HUES48 (cell line): Measurements from ENCODE around the gene CNST.
"Not testable (repeated sequence)": the region's sequence is repeated elsewhere in the genome, so short reads cannot be mapped to it uniquely, and the experiment has no call there.

Experiments used
- H3K27ac ChIP-seq: one replicate; pipeline ENCODE4 v1.7.0; 2013; ENCODE audit warnings: low read depth, low read length, inconsistent platforms
- H3K27me3 ChIP-seq: 2 replicates; pipeline ENCODE4 v1.6.1; 2013; ENCODE audit warnings: mild to moderate bottlenecking, low read length; ENCODE audit not compliant: control insufficient read depth, insufficient read depth
- H3K36me3 ChIP-seq: 2 replicates; pipeline ENCODE4 v1.6.1; 2013; ENCODE audit warnings: low read length; ENCODE audit not compliant: control insufficient read depth, insufficient read depth
- H3K4me1 ChIP-seq: 2 replicates; pipeline ENCODE4 v1.6.1; 2013; ENCODE audit warnings: mild to moderate bottlenecking, low read length; ENCODE audit not compliant: control insufficient read depth, insufficient read depth
- H3K4me3 ChIP-seq: 2 replicates; pipeline ENCODE4 v1.5.1; 2013; ENCODE audit warnings: mild to moderate bottlenecking, low read depth, low read length
- H3K9ac ChIP-seq: 2 replicates; pipeline ENCODE4 v1.6.1; 2013; ENCODE audit warnings: mild to moderate bottlenecking, low read depth, low read length, moderate library complexity
- H3K9me3 ChIP-seq: 2 replicates; pipeline ENCODE4 v1.6.1; 2013; ENCODE audit warnings: low read length; ENCODE audit not compliant: control insufficient read depth, insufficient read depth

Gene CNST

GRCh38 chr1:246694213-246694895 lies 128.1 kb downstream of the CNST start:
- H3K36me3 ChIP-seq, H3K4me1 ChIP-seq, H3K4me3 ChIP-seq, H3K27ac ChIP-seq, H3K27me3 ChIP-seq, H3K9ac ChIP-seq: not testable (repeated sequence)
- H3K9me3 ChIP-seq, result peaks cover 22% of the 10 kb centered on the region

GRCh38 chr1:246695136-246695535 lies 128.9 kb downstream of the CNST start:
- no peak overlapping the region for H3K27ac ChIP-seq

GRCh38 chr1:246695666-246696065 lies 129.4 kb downstream of the CNST start:
- H3K4me1 ChIP-seq, result no peaks in the 10 kb centered on the region
- H3K9me3 ChIP-seq, result peaks cover 22% of the 10 kb centered on the region
- H3K9ac ChIP-seq, result no peak overlapping the region
- H3K4me3 ChIP-seq, result no peak overlapping the region
- H3K27ac ChIP-seq, result no peak overlapping the region
- H3K27me3 ChIP-seq, result no peaks in the 10 kb centered on the region
- no peaks in the 10 kb centered on the region for H3K36me3 ChIP-seq

More at GRCh38 chr1:246695136-246695535, 128.9 kb downstream of the CNST start:
- no peaks in the 10 kb centered on the region for H3K27me3 ChIP-seq
- H3K4me3 ChIP-seq, result no peak overlapping the region
- no peak overlapping the region for H3K9ac ChIP-seq
- H3K4me1 ChIP-seq, result no peaks in the 10 kb centered on the region
- no peaks in the 10 kb centered on the region for H3K36me3 ChIP-seq
- peaks cover 22% of the 10 kb centered on the region for H3K9me3 ChIP-seq

GRCh38 chr1:246698466-246699094 lies 132.3 kb downstream of the CNST start:
- H3K27me3 ChIP-seq, result no peaks in the 10 kb centered on the region
- no peak overlapping the region for H3K27ac ChIP-seq
- H3K9me3 ChIP-seq, result peaks cover 12% of the 10 kb centered on the region
- no peak overlapping the region; the same call in 1 of the 2 replicates for H3K9ac ChIP-seq
- H3K4me3 ChIP-seq, result no peak overlapping the region
- no peaks in the 10 kb centered on the region for H3K36me3 ChIP-seq
- no peaks in the 10 kb centered on the region for H3K4me1 ChIP-seq

- Histone ChIP-seq H3K9me3 (peaks cover 10% of the 10 kb centered on the region), H3K9ac (no peak overlapping the region; the same call in 1 of the 2 replicates), H3K27ac (no peak overlapping the region), H3K27me3 (no peaks in the 10 kb centered on the region), H3K4me1 (no peaks in the 10 kb centered on the region), H3K36me3 (no peaks in the 10 kb centered on the region), H3K4me3 (no peak overlapping the region)
Measured at GRCh38 chr1:246699095-246699735, 133.0 kb downstream of the CNST start.

GRCh38 chr1:246703581-246703980 lies 137.3 kb downstream of the CNST start:
- H3K9me3 ChIP-seq, result no peaks in the 10 kb centered on the region
- H3K4me3 ChIP-seq, result no peak overlapping the region
- H3K9ac ChIP-seq, result no peak overlapping the region
- no peaks in the 10 kb centered on the region for H3K36me3 ChIP-seq
- H3K27ac ChIP-seq, result no peak overlapping the region
- H3K4me1 ChIP-seq, result no peaks in the 10 kb centered on the region
- H3K27me3 ChIP-seq, result no peaks in the 10 kb centered on the region

- H3K9me3 ChIP-seq, result no peaks in the 10 kb centered on the region
- H3K27me3 ChIP-seq, result no peaks in the 10 kb centered on the region
- no peak overlapping the region for H3K4me3 ChIP-seq
- H3K9ac ChIP-seq, result no peak overlapping the region
- H3K27ac ChIP-seq, result no peak overlapping the region
- no peaks in the 10 kb centered on the region for H3K4me1 ChIP-seq
- H3K36me3 ChIP-seq, result no peaks in the 10 kb centered on the region
Measured at GRCh38 chr1:246705368-246705767, 139.1 kb downstream of the CNST start.

- no peaks in the 10 kb centered on the region for H3K36me3 ChIP-seq
- no peaks in the 10 kb centered on the region; the same call in 1 of the 2 replicates for H3K9me3 ChIP-seq
- H3K9ac ChIP-seq, result no peak overlapping the region
- H3K27ac ChIP-seq, result no peak overlapping the region
- H3K4me3 ChIP-seq, result no peak overlapping the region
- H3K27me3 ChIP-seq, result no peaks in the 10 kb centered on the region
- no peaks in the 10 kb centered on the region for H3K4me1 ChIP-seq
Measured at GRCh38 chr1:246708166-246708565, 141.9 kb downstream of the CNST start.

- Histone ChIP-seq H3K27ac (no peak overlapping the region), H3K36me3 (no peaks in the 10 kb centered on the region), H3K4me1 (no peaks in the 10 kb centered on the region), H3K27me3 (no peaks in the 10 kb centered on the region), H3K9me3 (peaks cover 6% of the 10 kb centered on the region), H3K9ac (no peak overlapping the region), H3K4me3 (no peak overlapping the region)
Measured at GRCh38 chr1:246709196-246709595, 142.9 kb downstream of the CNST start.

- Histone ChIP-seq H3K27ac (no peak overlapping the region), H3K27me3 (no peaks in the 10 kb centered on the region), H3K4me1 (no peaks in the 10 kb centered on the region), H3K36me3 (no peaks in the 10 kb centered on the region), H3K4me3 (no peak overlapping the region), H3K9me3 (peaks cover 6% of the 10 kb centered on the region), H3K9ac (no peak overlapping the region)
Measured at GRCh38 chr1:246709835-246710234, 143.6 kb downstream of the CNST start.

- H3K4me3 ChIP-seq, result no peak overlapping the region
- H3K27ac ChIP-seq, result no peak overlapping the region
- no peaks in the 10 kb centered on the region for H3K4me1 ChIP-seq
- peaks cover 6% of the 10 kb centered on the region for H3K9me3 ChIP-seq
- H3K9ac ChIP-seq, result no peak overlapping the region
- no peaks in the 10 kb centered on the region for H3K27me3 ChIP-seq
- no peaks in the 10 kb centered on the region for H3K36me3 ChIP-seq
Measured at GRCh38 chr1:246711548-246712003, 145.3 kb downstream of the CNST start.
